Measurements from ENCODE around the gene FNIP2. TPM values are rescaled to one million over a fixed set of nuclear protein-coding genes. Genes with fewer than 3 reads are reported as not detected.
A peak's percentile ranks its signal among the peaks of the same experiment; 100 is the strongest.
"Not testable (repeated sequence)": the region's sequence is repeated elsewhere in the genome, so short reads cannot be mapped to it uniquely, and the experiment has no call there.

FNIP2 gene
- total and polyA plus RNA-seq, 8 donors: 4.8 to 109 (median 28.9) TPM

- TF ChIP-seq POLR2AphosphoS5 (IDR thresholded peaks at IDR 0.05): peak in 1 of 3 donors; percentile 27
- TF ChIP-seq CTCF (IDR thresholded peaks at IDR 0.05): peak in 1 of 7 experiments; percentile 7
- peaks cover 9 to 51% (median 38%) of the 10 kb centered on the region in 4 donors for H3K36me3 ChIP-seq
- H3K4me3 ChIP-seq; H3K9me3 ChIP-seq; intact Hi-C loops (cut with DNase I; ENCODE audit: low total_unique reads); H3K27ac ChIP-seq; H3K27me3 ChIP-seq: not testable (repeated sequence)
- WGBS, 5 donors: 66 to 70% (median 69%) methylated on average over 14 of the region's 14 CpGs
- peak; percentile 75 to 85 for DNase-seq
- H3K4me1 ChIP-seq: peaks cover 7 to 20% (median 15%) of the 10 kb centered on the region in 4 donors
Observed at GRCh38 chr4:158902280-158903078, 133.7 kb downstream of the FNIP2 start.

GRCh38 chr4:158903079-158903456 lies 134.2 kb downstream of the FNIP2 start:
- Histone ChIP-seq H3K4me3 (no peak overlapping the region), H3K9me3 (no peaks in the 10 kb centered on the region), H3K4me1 (peaks cover 7 to 20% (median 15%) of the 10 kb centered on the region in 4 donors), H3K27ac (no peak overlapping the region), H3K36me3 (peaks cover 9 to 51% (median 36%) of the 10 kb centered on the region in 4 donors), H3K27me3 (no peaks in the 10 kb centered on the region)
- intact Hi-C loops (cut with DNase I; ENCODE audit: low total_unique reads): no loop called here
- no peak for DNase-seq
- TF ChIP-seq CTCF (IDR thresholded peaks at IDR 0.05) (no peak), POLR2A (IDR thresholded peaks at IDR 0.05) (no peak), EP300 (IDR thresholded peaks at IDR 0.05) (no peak), POLR2AphosphoS5 (IDR thresholded peaks at IDR 0.05) (no peak)
- 92 to 97% (median 95%) methylated on average over 7 of the region's 7 CpGs for WGBS, 5 donors

- 80 to 94% (median 88%) methylated on average over 3 of the region's 3 CpGs for WGBS, 5 donors
- no peaks in the 10 kb centered on the region for H3K27me3 ChIP-seq
- H3K27ac ChIP-seq: no peak overlapping the region
- H3K4me3 ChIP-seq: no peak overlapping the region
- DNase-seq: no peak
- no peaks in the 10 kb centered on the region for H3K9me3 ChIP-seq
- no peak for TF ChIP-seq CTCF (IDR thresholded peaks at IDR 0.05)
- TF ChIP-seq POLR2A (IDR thresholded peaks at IDR 0.05): no peak
- no peak for TF ChIP-seq POLR2AphosphoS5 (IDR thresholded peaks at IDR 0.05)
- no peak for TF ChIP-seq EP300 (IDR thresholded peaks at IDR 0.05)
- H3K36me3 ChIP-seq: peaks cover 9 to 51% (median 31%) of the 10 kb centered on the region in 4 donors
- intact Hi-C loops (cut with DNase I; ENCODE audit: low total_unique reads): no loop called here
- peaks cover 7 to 20% (median 15%) of the 10 kb centered on the region in 4 donors for H3K4me1 ChIP-seq
Observed at GRCh38 chr4:158903472-158904043, 134.7 kb downstream of the FNIP2 start.

GRCh38 chr4:158904815-158905214 lies 136.0 kb downstream of the FNIP2 start:
- WGBS, 5 donors: 95 to 100% (median 97%) methylated on average over 1 of the region's 1 CpG
- no peak for TF ChIP-seq CTCF (IDR thresholded peaks at IDR 0.05)
- no peak for TF ChIP-seq EP300 (IDR thresholded peaks at IDR 0.05)
- H3K4me3 ChIP-seq: no peak overlapping the region
- intact Hi-C loops (cut with DNase I; ENCODE audit: low total_unique reads): no loop called here
- H3K27ac ChIP-seq: no peak overlapping the region
- H3K4me1 ChIP-seq: peaks cover 7 to 17% (median 13%) of the 10 kb centered on the region in 4 donors
- H3K36me3 ChIP-seq: peaks cover 9 to 58% (median 33%) of the 10 kb centered on the region in 4 donors
- no peaks in the 10 kb centered on the region for H3K27me3 ChIP-seq
- DNase-seq: no peak
- H3K9me3 ChIP-seq: no peaks in the 10 kb centered on the region
